GM19372 (cell line): ENCODE results near the gene ANO7.
"Not testable (repeated sequence)": the region's sequence is repeated elsewhere in the genome, so short reads cannot be mapped to it uniquely, and the experiment has no call there.

ENCODE experiments used
- ATAC-seq: cut with Tn5 transposase; IDR thresholded peaks from one replicate; pipeline ENCODE4 v1.9.1; 2021; ENCODE audit warnings: mild to moderate bottlenecking, low read depth, moderate library complexity; ENCODE audit not compliant: unreplicated experiment

ANO7 gene

DNA sequence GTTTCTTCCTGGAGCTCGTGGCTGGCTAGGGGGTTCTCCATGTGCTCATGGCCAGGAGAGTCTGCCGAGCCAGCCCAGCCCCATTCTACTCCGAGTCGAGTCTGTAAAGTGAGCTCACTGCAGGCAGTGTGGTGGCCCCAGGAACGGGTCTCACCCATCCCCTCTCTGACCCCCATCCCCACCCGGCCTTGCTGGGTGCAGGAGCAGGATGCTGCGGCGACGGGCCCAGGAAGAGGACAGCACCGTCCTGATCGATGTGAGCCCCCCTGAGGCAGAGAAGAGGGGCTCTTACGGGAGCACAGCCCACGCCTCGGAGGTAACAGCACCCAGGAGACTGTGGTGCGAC lies 1.4 kb downstream of the ANO7 start:
- no peak for ATAC-seq

DNA sequence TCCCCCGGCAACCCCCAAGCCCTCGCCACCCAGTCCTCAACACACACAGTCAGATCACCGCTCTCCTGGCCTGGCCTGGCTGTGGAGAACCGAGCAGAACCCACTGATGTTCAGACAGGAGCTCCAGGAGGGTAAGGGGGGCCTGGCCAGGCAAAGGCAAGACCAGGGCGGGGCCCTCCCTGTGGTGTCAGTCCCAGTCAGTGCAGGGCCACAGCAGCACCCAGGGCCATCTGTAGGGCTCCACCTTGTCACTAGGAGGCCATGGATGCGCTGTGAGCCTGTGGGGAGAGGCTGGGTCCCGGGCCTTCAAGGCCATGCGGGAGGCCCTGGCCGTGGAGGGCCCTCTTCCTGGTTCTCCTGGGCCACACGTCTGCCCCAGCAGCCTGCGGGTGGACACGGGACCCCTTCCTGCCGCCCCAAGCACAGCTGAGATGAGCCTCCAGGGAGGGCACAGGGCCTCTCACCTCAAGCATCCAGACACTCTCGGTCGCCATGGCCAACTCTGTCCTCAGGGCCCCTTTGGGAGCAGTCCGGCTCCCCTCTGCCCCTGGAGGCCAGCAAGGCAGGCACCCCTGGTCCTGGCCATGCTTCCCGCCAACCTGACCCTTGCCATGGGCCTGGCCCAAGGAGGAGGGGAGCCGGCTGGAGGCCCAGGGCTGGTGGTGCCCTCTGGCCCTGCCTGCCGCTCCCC lies 2.0 kb downstream of the ANO7 start:
- no peak for ATAC-seq

DNA sequence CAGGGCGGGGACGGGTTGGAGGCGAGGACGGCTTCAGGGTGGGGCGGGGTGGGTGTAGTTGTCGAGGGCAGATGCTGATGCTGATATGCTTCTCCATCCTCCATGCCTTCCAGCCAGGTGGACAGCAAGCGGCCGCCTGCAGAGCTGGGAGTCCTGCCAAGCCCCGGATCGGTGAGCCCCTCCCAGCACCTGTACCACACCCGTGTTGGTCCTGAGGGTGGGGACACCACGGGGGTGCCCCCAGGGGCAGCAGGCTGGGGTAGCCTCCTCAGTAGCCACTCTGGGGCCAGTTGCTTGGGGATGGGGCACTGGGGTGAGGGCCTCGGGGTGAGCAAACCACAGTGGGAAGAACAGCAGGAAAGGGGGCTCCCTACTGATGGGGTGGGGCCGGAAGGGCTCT lies 2.6 kb downstream of the ANO7 start:
- no peak for ATAC-seq

DNA sequence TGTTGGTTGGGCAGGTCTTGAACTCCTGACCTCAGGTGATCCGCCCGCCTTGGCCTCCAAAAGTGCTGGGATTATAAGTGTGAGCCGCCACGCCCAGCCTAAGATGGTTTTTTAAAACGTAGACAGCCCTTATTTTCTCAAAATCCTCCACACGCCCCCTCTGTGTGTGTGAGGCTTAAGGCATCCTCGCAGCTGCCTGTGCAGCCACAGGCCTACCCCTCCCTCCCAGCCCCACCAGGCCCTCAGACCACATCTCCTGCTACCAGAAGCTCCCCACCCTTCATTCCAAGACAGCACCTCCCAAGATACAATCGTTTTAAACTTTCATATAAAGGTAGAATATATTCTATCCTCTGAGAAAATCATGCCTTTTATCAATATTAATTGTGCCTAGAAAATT lies 4.8 kb downstream of the ANO7 start:
- no peak for ATAC-seq

DNA sequence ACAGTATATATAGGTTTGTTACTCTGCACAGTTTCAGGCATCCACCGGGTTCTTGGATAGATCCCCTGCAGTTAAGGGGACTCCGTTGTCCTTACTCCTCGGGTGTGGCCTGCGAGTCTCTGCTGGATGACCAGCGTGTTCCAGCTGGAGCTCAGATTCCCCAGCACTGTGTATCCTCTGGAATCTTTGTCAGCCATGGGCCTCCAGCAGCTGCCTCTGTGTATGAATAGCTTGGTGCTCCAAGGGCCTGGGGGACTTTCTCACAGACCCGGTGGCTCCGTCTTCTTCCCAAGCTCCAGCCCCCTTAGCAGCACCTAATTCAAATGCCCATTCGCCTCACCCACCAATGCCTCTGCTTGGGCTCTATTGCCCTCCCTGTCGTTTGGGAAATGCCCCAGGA lies 6.3 kb downstream of the ANO7 start:
- no peak for ATAC-seq

DNA sequence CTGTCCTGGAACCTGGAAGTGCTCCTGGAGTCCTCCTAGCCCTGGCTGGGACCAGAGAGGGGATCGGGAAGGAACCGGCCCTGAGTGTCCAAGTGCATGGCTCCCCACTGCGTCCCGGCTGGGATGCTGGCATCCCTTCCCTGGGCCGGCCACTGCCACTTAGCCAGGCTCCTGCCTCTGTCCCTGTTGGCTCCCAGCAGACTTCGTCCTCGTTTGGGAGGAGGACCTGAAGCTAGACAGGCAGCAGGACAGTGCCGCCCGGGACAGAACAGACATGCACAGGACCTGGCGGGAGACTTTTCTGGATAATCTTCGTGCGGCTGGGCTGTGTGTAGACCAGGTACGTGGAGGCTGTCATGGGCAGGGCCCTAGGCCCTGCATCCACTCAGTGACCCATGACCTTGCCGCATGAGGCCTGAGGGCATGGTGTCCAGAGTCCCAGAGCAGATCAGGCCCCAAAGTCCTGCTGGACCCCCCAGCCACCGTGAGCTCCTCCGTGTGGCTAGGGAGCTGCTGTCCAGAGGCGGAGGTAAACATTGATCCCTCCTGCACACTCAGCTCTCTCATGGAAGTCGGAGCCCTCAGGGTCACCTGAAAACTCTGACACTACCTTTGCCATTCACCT lies 7.1 kb downstream of the ANO7 start:
- no peak for ATAC-seq

DNA sequence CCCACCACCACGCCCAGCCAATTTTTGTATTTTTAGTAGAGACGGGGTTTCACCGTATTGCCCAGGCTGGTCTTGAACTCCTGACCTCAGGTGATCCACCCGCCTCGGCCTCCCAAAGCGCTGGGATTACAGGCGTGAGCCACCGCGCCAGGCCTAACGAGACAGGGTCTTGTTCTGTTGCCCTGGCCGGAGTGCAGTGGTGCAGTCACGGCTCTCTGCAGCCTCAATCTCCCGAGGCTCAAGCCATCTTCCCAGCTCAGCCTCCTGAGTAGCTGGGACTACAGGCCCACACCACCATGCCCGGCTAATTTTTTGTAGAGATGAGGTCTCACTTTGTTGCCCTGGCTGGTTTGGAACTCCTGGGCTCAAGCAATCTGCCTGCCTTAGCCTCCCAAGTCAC lies 8.8 kb downstream of the ANO7 start:
- not testable (repeated sequence) for ATAC-seq

DNA sequence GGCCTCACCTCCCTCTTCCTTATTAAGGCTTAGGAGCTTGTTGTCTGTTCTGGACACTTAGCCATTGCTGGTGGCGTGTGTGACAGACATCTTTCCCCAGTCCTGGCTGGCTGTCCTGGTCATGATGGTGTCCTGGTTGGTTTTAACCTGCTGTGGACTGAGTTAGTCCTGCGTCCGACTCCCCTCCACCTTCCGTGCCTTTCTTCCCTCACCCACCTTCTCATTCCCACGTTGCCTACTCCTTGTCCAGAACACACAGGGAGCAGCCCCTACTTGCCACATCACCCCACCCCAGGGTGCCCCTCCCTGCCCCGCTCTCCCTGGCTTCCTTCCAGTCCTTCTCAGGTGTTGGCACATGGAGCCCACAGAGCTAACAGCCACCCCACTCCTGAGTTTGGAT lies 9.5 kb downstream of the ANO7 start:
- ATAC-seq, result no peak

DNA sequence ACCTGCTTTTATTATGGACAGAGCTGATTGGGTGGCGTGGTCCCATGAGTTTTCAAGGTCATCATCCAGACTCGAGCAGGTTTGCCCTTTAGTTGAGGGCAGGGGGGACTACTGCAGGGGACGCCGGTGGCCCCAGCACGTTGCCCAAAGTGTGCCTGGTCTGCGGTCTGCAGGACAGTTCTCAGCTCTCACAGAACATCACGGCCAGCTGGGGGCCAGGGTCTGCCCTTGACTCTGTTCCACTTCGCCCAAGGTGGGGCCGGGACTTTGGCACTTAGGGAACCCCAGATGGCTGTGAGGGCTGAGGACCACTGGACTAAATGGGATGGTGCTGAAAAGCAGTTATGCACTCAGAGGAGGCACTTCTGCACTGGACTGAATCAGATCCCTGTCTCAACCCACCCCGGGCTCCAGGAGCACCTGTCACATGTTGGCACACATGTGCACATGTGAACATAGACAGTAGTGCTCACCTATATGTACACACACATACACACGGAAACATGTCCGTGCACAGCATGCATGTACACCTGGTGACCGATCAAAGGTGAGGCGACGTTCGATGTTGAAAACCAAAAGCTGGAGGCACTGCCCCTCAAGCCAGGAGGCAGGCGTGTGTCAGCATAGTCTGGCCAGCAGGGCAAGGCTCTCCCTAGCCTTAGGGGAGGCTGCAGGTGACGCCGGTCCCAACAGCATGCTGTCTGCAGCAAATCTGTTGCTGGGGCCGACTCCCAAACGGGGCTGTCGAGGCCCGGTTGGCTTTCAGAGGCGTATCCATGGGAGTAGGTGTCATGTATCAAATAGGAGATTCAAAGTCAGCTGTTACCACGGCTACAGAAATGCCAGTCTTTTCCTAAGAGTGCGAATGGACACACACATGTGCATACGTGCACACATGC lies 10.2 kb downstream of the ANO7 start:
- no peak for ATAC-seq

DNA sequence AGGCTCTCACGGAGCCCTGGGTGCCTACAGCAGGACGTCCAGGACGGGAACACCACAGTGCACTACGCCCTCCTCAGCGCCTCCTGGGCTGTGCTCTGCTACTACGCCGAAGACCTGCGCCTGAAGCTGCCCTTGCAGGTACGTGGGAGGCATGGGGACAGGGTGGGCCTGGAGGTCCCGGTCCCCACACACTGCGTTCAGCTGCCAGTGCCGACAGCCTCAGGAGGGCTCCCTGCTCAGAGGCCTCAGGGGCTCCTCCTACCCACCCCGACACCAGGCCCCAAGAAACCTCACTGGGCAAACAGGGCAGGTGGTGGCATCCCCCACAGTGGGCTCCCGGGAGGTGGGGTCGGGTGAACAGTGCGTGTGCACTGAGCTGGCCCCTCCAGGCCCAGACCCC lies 10.8 kb downstream of the ANO7 start:
- ATAC-seq, result no peak

DNA sequence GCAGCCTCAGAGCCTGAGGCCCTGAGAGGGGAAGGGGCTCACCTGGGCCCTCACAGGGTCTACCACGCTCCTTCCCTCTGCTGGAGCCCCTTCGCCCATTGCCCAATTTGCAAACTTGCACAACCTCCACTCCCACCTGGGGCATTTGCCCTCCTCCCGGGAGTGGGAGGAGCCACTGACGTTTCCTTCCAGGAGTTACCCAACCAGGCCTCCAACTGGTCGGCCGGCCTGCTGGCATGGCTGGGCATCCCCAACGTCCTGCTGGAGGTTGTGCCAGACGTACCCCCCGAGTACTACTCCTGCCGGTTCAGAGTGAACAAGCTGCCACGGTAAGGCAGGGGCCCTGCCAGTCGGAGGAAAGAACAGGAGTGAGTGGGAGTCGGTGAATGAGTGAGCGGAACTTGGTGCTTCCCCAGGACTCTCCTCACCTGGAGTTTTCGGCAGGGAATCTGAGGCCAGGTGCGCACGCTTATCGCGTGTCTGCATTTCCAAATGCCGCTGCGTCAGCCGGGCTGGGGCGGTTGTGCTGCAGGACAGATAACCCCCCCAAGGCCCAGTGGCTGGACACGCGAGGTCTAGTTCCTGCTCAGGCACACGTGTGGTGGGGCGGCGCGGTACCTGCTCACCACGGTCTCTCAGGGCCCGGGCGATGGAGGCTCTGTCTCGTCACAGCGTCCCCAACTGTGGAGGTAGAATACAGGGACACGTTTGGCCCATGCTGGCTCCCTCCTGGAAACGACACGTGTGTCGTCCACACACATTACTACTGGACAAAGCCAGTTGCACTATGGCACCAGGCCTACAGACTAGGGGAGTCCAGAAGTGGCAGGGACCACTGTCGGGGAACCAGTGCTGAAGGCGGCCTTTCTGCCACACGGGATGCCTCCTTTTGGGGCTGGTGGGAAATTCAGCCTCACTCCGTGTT lies 11.7 kb downstream of the ANO7 start:
- ATAC-seq, result no peak

DNA sequence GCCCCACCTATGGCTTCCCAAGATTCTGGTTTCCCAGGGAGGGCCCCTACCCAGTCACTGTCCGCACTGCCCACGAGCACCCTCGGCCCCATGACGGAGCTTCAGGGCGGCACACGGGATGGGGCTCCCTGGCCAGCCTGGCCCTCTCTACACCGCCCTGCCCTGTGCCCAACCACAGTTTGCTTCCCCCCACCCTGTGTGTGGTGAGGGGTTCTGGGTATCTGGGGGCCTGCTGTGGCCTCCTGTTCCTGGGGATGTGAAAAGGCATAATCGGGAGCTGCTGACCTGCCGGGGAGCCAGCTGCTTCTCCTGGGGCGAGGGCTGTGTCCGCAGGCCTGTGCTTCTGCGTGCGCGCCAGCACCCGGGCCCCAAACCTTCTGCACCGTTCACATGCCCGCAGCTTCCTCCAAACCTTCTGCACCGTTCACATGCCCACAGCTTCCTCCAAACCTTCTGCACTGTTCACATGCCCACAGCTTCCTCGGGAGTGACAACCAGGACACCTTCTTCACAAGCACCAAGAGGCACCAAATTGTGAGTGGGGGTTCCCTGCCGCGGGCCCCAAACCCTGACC lies 12.4 kb downstream of the ANO7 start:
- ATAC-seq, result no peak

DNA sequence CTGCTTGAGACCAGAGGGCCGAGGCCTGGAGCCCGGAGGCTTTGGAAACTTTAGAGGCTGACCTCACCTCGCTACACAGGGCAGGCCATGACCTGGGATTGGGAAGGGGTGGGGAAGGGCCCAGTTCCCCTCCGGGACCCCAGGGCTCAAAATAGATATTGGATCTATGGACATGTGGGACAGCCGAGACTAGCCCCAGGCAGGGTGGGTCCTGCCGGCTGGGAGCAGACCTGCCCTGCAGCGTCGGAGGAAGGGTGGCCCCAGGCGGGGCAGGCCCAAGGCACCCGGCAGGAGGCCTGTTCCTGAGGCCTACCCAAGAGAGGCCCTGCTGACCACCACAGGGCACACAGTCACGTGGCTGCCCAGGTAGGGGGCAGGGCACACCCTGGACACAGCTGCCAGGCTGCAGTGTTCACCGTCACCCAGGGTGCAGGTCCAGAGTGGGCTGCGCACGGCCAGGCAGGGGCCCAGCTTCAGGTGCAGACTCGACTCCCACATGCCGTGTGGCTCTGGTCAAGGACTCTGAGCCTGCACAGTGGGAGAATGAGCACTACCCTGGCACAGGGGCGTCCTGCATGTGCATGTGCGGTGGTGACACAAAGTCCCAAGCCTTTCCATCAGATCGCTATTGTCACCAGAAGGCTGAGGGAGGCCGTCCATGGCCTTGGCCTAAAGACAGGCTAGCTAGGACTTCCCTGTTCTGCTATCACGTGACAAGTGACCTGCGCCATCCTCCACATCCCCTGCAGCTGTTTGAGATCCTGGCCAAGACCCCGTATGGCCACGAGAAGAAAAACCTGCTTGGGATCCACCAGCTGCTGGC lies 13.2 kb downstream of the ANO7 start:
- ATAC-seq, result no peak

DNA sequence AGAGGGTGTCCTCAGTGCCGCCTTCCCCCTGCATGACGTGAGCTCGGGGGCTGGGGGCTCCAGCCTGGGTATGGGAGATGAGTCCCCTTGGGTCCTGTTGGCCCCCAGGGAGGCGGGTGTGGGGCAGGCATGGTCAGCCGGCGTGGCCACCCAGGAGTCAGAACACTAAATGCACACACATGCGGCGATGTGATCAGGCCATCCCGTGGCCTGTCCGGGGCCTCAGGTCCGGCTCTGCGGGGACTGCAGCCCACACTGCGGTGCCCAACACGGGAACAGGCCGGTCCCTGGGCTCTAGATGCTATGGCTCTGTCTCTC lies 13.8 kb downstream of the ANO7 start:
- no peak for ATAC-seq

DNA sequence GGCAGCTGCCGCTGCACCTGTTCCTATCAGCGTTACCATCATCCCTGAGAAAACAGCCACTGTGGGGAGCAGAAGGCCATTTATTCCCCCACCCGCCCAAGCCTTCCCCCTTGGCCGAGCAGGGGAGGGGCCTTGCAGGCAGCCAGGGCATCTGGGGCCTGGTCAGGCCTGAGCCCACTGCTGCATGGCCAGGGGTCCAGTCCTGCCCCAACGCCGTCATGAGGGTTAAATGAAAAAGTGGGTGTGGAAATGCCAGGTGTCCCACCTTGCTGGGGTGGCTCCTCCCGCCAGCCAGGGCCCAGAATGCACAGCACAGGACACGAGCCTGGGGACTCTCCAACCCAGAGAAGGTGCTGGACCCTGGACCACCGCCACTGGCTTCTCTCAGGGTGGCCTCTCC lies 14.2 kb downstream of the ANO7 start:
- ATAC-seq, result no peak

DNA sequence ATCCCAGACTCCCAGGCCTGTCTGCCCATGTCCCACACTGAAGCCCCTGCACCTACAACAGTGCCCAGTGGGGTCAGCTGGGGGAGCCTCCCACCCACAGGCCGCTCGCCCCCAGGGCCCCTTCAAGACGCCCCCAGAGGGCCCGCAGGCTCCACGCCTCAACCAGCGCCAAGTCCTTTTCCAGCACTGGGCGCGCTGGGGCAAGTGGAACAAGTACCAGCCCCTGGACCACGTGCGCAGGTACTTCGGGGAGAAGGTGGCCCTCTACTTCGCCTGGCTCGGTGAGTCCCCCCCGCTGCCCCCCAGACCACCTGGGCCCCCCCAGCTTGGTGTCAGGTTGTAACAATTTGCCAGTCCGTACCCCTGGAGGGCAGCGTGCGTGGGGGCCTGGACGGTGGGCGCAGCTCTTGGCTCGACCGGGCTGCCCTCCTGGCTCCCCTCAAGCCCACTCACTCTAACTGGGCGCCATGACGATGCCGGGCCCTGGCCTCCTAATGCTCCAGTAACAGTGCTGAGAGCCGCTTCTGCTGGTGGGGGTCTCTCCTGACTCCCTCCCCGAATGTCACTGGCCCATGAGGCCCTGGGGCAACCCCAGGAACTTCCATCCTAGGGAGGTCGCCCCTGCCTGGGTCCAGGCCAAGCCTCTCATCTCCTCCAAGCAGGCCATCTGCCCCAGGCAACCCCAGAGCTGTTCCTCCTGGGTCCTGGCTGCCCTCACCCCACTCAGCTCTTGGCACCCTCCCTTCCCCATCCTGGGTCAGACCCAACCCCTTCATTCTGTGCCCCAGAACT lies 14.9 kb downstream of the ANO7 start:
- ATAC-seq, result no peak

DNA sequence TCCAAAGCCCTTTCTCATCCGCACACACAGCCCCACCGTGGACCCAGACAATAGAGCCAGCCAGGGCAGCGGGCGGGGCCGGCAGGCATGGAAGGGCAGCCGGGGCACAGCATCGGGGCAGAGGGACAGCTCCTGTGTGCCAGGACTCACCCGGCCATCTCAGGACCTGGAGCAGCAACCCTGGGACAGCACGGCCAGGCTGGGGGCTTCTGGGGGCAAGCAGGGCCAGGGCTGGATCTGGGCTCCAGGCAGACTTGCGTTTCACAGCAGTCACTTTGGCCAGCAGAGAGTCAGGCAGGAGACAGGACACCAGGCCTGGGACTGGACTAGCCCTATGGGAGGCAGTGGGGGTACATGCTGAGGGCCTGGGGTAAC lies 15.5 kb downstream of the ANO7 start:
- ATAC-seq, result no peak

DNA sequence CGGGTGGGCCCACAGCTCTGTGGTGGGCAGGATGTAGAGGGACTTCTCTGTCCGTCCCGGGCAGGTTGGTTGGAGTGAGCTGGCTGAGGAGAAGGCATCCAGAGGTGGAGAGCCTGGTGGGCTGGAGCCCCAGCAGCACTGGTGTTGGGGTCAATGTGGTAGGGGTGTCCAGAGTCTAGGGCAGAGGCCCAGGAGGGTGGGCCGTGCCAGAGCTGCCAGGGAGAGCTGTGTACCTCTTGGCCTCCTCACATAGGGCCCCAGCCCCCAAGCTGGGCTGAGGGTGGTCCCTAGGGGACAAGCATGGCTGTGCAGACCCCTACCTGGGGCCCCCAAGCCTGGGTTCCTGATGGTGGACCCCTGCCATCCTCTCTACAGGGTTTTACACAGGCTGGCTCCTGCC lies 16.0 kb downstream of the ANO7 start:
- ATAC-seq, result no peak

DNA sequence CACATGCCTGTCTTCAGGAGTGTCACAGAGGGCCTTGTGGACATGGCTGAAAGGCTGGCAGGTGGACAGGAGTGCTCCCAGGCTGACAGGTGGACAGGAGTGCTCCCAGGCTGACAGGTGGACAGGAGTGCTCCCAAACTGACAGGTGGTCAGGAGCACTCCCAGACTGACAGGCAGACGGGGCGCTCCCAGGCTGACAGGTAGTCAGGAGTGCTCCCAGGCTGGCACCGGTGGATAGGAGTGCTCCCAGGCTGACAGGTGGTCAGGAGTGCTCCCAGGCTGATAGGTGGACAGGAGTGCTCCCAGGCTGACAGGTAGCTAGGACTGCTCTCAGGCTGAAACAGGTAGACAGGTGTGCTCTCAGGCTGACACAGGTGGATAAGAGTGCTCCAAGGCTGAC lies 16.6 kb downstream of the ANO7 start:
- ATAC-seq, result no peak
